HFFc6 (cell line): ENCODE measurements around the gene HTR2B. TPM values are rescaled to one million over a fixed set of nuclear protein-coding genes. Genes with fewer than 3 reads are reported as not detected.

Source experiments
- DNase-seq: peaks from one replicate; pipeline ENCODE4 v3.0.0-alpha.2; 2018
- H3K27ac Mint-ChIP-seq: 2 replicates; pipeline ENCODE4 v1.8.0; 2020; ENCODE audit warnings: mild to moderate bottlenecking, mixed read lengths
- H3K27me3 Mint-ChIP-seq: 2 replicates; pipeline ENCODE4 v1.8.0; 2021; ENCODE audit warnings: mild to moderate bottlenecking, moderate library complexity, mixed read lengths; ENCODE audit not compliant: insufficient read depth
- H3K36me3 Mint-ChIP-seq: 2 replicates; pipeline ENCODE4 v1.8.0; 2021; ENCODE audit warnings: low read depth, mixed read lengths
- H3K4me1 Mint-ChIP-seq: 2 replicates; pipeline ENCODE4 v1.8.0; 2020; ENCODE audit warnings: low read depth, mixed read lengths
- H3K4me3 Mint-ChIP-seq: 2 replicates; pipeline ENCODE4 v1.8.0; 2020; ENCODE audit warnings: mild to moderate bottlenecking, moderate library complexity, mixed read lengths
- H3K9me3 Mint-ChIP-seq: 2 replicates; pipeline ENCODE4 v1.8.0; 2020; ENCODE audit warnings: mild to moderate bottlenecking, mixed read lengths
- CTCF ChIP-seq: fragments of 200-600 bp; sonication (generic); IDR thresholded peaks from 2 replicates; pipeline ENCODE4 v1.5.0; 2021; ENCODE audit warnings: antibody characterized with exemption, mild to moderate bottlenecking
- total RNA-seq, 6 experiments: library from RNA; stranded (reverse); fragmentation: NEBNext Ultra II Directional; extraction: Animal tissue kit (Norgen Biotek cat#: 25700); gene quantifications; 2 replicates in 1 of 6; 3 replicates in 5 of 6; pipeline ENCODE4 v1.2.3, GENCODE V29; 2021

The HTR2B gene
- total RNA-seq, 6 experiments from 2014 or later, result 0.09 to 0.33 (median 0.26) TPM; not detected in 1

DNA sequence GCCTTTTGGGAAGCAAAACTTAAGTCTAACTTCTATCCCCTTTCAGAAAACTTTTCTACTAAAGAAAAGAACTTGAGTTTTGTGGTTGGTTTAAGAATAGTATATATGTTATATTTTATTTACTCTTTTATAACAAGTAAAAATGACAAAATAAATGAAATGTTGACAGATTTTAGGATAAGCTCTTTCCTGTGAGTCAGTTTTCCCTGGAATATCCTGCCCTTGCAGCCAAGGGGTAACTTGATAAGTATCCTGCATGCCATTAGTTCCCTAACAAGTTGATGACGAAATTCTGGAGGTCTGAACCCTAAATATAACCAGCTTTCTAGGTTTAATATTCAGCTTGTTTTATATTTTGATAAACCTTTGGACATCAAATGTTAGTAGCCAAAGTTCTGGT, 7.3 kb upstream of the HTR2B start:
- peaks cover 93% of the 10 kb centered on the region for H3K4me1 Mint-ChIP-seq

GRCh38 chr2:231130336-231131056, 5.7 kb upstream of the HTR2B start:
- Mint-ChIP-seq H3K27ac (peak overlapping the region; percentile 87), H3K4me1 (peaks cover 91% of the 10 kb centered on the region), H3K27me3 (no peaks in the 10 kb centered on the region), H3K4me3 (peak overlapping the region; percentile 48), H3K9me3 (no peaks in the 10 kb centered on the region), H3K36me3 (no peaks in the 10 kb centered on the region)
- no peak for TF ChIP-seq CTCF
- peak; percentile 7 for DNase-seq

More for the DNA sequence above, 7.3 kb upstream of the HTR2B start:
- DNase-seq, result peak; percentile 43
- peaks cover 5% of the 10 kb centered on the region; the same call in 1 of the 2 replicates for H3K36me3 Mint-ChIP-seq
- peak overlapping the region; percentile 58 for H3K27ac Mint-ChIP-seq
- no peaks in the 10 kb centered on the region for H3K27me3 Mint-ChIP-seq
- TF ChIP-seq CTCF, result no peak
- H3K4me3 Mint-ChIP-seq, result peak overlapping the region; percentile 59
- no peaks in the 10 kb centered on the region for H3K9me3 Mint-ChIP-seq

GRCh38 chr2:231129216-231129615, 4.4 kb upstream of the HTR2B start:
- Mint-ChIP-seq H3K27me3 (no peaks in the 10 kb centered on the region), H3K4me3 (no peak overlapping the region), H3K27ac (peak overlapping the region; percentile 87), H3K36me3 (no peaks in the 10 kb centered on the region), H3K4me1 (peaks cover 92% of the 10 kb centered on the region), H3K9me3 (no peaks in the 10 kb centered on the region)
- TF ChIP-seq CTCF, result no peak
- DNase-seq, result no peak

- Mint-ChIP-seq H3K27ac (peak overlapping the region; percentile 87), H3K9me3 (no peaks in the 10 kb centered on the region), H3K4me1 (peaks cover 92% of the 10 kb centered on the region), H3K36me3 (no peaks in the 10 kb centered on the region), H3K27me3 (no peaks in the 10 kb centered on the region), H3K4me3 (no peak overlapping the region)
- no peak for TF ChIP-seq CTCF
- DNase-seq, result no peak
Observed at GRCh38 chr2:231128541-231128940, 3.7 kb upstream of the HTR2B start.

GRCh38 chr2:231127936-231128335, 3.1 kb upstream of the HTR2B start:
- no peak for TF ChIP-seq CTCF
- Mint-ChIP-seq H3K4me1 (peaks cover 92% of the 10 kb centered on the region), H3K4me3 (no peak overlapping the region; the same call in 1 of the 2 replicates), H3K27ac (peak overlapping the region; percentile 87), H3K27me3 (no peaks in the 10 kb centered on the region), H3K9me3 (no peaks in the 10 kb centered on the region), H3K36me3 (no peaks in the 10 kb centered on the region)
- DNase-seq, result no peak
